PC-3 (cell line): ENCODE measurements around the gene MACROD1. TPM values are rescaled to one million over a fixed set of nuclear protein-coding genes. Genes with fewer than 3 reads are reported as not detected.

Source experiments
- ATAC-seq: fragments of 200-7000 bp; cut with Tn5 transposase; 2 replicates; pipeline ENCODE4 v1.9.1; 2020; ENCODE audit warnings: mild to moderate bottlenecking, moderate library complexity
- BruUV-seq: library from RNA; stranded (reverse); fragments of 400-500 nt; replicated peaks from 2 replicates; lab custom pipeline; 2021; lab: Mats Ljungman, UMichigan
- CTCF ChIA-PET: fragments of 300-600 bp; sonication (Branson Sonifier 250); formaldehyde crosslinking; loops from one replicate; lab custom pipeline; 2022; ENCODE audit warnings: antibody characterized with exemption; lab: Charles Lee
- POLR2A ChIA-PET: fragments of 300-600 bp; sonication (Branson Sonifier 250); formaldehyde crosslinking; loops from one replicate; lab custom pipeline; 2022; ENCODE audit warnings: antibody characterized with exemption; ENCODE audit not compliant: unreplicated experiment; lab: Charles Lee
- DNase-seq: peaks from one replicate; pipeline ENCODE4 v3.0.0-alpha.2; 2015
- H2AFZ ChIP-seq: fragments of 300-600 bp; sonication (generic); 2 replicates; pipeline ENCODE4 v1.6.0; 2016; ENCODE audit warnings: antibody characterized with exemption, low read length
- H3F3A ChIP-seq: fragments of 300-600 bp; sonication (generic); one replicate; pipeline ENCODE4 v1.6.0; 2017; ENCODE audit warnings: antibody characterized with exemption, low read length, control low read depth, mild to moderate bottlenecking; ENCODE audit not compliant: unreplicated experiment
- H3K27ac ChIP-seq: fragments of 300-600 bp; sonication (generic); 2 replicates; pipeline ENCODE4 v1.5.1; 2016; ENCODE audit warnings: mild to moderate bottlenecking, low read length
- H3K27me3 ChIP-seq: fragments of 300-600 bp; sonication (generic); 2 replicates; pipeline ENCODE4 v1.6.1; 2016; ENCODE audit warnings: low read length, mixed read lengths
- H3K36me3 ChIP-seq: fragments of 300-600 bp; sonication (generic); 2 replicates; pipeline ENCODE4 v1.6.1; 2016; ENCODE audit warnings: low read depth, mixed run types, low read length, mixed read lengths
- H3K4me1 ChIP-seq: fragments of 300-600 bp; sonication (generic); 2 replicates; pipeline ENCODE4 v1.5.1; 2016; ENCODE audit warnings: low read length; ENCODE audit not compliant: insufficient read depth
- H3K4me2 ChIP-seq: fragments of 300-600 bp; sonication (generic); 2 replicates; pipeline ENCODE4 v1.6.0; 2016; ENCODE audit warnings: low read length
- H3K4me3 ChIP-seq: fragments of 300-600 bp; sonication (generic); 2 replicates; pipeline ENCODE4 v1.5.1; 2016; ENCODE audit warnings: mild to moderate bottlenecking, low read length, mixed read lengths
- H3K79me2 ChIP-seq: fragments of 300-600 bp; sonication (generic); 2 replicates; pipeline ENCODE4 v1.6.1; 2017; ENCODE audit warnings: low read length, mixed read lengths
- H3K9ac ChIP-seq: fragments of 300-600 bp; sonication (generic); 2 replicates; pipeline ENCODE4 v1.6.0; 2016; ENCODE audit warnings: mild to moderate bottlenecking, low read length
- H3K9me2 ChIP-seq: fragments of 300-600 bp; sonication (generic); replicated peaks from 2 replicates; pipeline ENCODE4 v1.6.1; 2016; ENCODE audit warnings: mixed run types, low read length, mixed read lengths
- H3K9me3 ChIP-seq: fragments of 300-600 bp; sonication (generic); 2 replicates; pipeline ENCODE4 v1.6.1; 2016; ENCODE audit warnings: low read length, mixed read lengths
- H4K20me1 ChIP-seq: fragments of 300-600 bp; sonication (generic); 2 replicates; pipeline ENCODE4 v1.6.1; 2016; ENCODE audit warnings: low read length, mixed read lengths
- EZH2 ChIP-seq: fragments of 300-600 bp; sonication (generic); IDR thresholded peaks from one replicate; pipeline ENCODE4 v1.6.1; 2017; ENCODE audit warnings: antibody characterized with exemption, mild to moderate bottlenecking, low read length; ENCODE audit not compliant: unreplicated experiment
- EZH2phosphoT487 ChIP-seq: fragments of 300-600 bp; sonication (generic); IDR thresholded peaks from 2 replicates; pipeline ENCODE4 v1.6.1; 2018; ENCODE audit warnings: mild to moderate bottlenecking, antibody characterized with exemption, low read length, borderline replicate concordance
- intact Hi-C: fragments of 100-400 bp; cut with micrococcal nuclease; formaldehyde crosslinking; loops from 2 replicates; pipeline ENCODE4 v1.9.0; 2023
- total RNA-seq: library from RNA; depleted of rRNA; stranded (reverse); fragments of >200 nt; gene quantifications from 2 replicates; pipeline ENCODE4 v1.2.3, GENCODE V29; 2014
- TF ChIP-seq, protein P1 (sequence below): fragments of 300-600 bp; sonication (generic); conservative IDR thresholded peaks from 2 replicates; pipeline ENCODE4 v1.5.1; 2017; ENCODE audit warnings: antibody characterized with exemption, low read depth, mild to moderate bottlenecking, low read length

The MACROD1 gene
- total RNA-seq, 1 experiment from 2014 or later, result 71.4 TPM

DNA sequence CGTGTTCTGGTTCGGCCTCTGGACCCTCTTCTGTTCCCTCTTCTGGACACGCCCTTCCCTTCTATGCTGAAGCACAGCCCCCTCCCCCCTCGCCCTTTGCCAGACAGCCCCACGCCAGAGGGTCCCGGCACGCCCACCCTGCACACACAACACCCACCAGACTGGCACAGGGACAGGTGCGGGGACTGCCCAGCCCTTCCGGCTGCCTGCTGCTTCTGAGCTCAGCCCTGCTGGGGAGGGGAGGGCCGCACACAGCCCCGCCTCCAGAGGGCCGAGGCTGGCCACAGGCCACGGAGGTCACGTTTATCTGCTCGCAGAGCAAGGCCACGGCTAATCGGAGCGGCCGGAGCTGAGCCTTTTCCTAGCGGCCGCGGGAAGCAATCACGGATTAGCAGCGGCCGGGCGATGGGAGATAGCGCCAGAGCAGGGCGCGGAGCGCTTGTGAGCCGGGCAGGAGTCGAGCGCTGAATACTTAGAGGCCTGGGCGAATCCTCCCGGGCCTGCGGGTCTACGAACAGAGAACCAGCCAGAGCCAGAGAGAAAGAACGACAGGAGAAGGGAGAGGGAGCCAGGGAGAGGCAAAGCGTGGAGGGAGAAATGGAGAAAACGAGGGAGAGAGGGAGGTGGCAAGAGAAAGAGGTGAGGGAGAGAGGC is 158.2 kb downstream of the MACROD1 start:
- Histone ChIP-seq H3K4me3 (peak overlapping the region; percentile 54), H3K4me2 (peak overlapping the region; percentile 78), H3K27me3 (no peaks in the 10 kb centered on the region), H3K9me3 (no peaks in the 10 kb centered on the region), H4K20me1 (no peaks in the 10 kb centered on the region), H3K4me1 (peaks cover 7% of the 10 kb centered on the region; the same call in 1 of the 2 replicates), H3K9me2 (no peaks in the 10 kb centered on the region), H3K9ac (no peak overlapping the region), H2AFZ (0 out of 2 replicates have a peak overlapping the region, but pooled peaks have one; percentile 4), H3K79me2 (no peaks in the 10 kb centered on the region), H3K27ac (no peak overlapping the region), H3F3A (no peaks in the 10 kb centered on the region), H3K36me3 (no peaks in the 10 kb centered on the region)
- ChIA-PET CTCF (no interaction called here), POLR2A (no interaction called here)
- ATAC-seq (peak; percentile 64), DNase-seq (no peak)
- TF ChIP-seq EZH2 (no peak), EZH2phosphoT487 (no peak)
- TF ChIP-seq, protein P1, sequence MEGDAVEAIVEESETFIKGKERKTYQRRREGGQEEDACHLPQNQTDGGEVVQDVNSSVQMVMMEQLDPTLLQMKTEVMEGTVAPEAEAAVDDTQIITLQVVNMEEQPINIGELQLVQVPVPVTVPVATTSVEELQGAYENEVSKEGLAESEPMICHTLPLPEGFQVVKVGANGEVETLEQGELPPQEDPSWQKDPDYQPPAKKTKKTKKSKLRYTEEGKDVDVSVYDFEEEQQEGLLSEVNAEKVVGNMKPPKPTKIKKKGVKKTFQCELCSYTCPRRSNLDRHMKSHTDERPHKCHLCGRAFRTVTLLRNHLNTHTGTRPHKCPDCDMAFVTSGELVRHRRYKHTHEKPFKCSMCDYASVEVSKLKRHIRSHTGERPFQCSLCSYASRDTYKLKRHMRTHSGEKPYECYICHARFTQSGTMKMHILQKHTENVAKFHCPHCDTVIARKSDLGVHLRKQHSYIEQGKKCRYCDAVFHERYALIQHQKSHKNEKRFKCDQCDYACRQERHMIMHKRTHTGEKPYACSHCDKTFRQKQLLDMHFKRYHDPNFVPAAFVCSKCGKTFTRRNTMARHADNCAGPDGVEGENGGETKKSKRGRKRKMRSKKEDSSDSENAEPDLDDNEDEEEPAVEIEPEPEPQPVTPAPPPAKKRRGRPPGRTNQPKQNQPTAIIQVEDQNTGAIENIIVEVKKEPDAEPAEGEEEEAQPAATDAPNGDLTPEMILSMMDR, result no peak; the same call in 1 of the 2 replicates
- BruUV-seq, result no TSS peak
- intact Hi-C loops, result no loop called here

DNA sequence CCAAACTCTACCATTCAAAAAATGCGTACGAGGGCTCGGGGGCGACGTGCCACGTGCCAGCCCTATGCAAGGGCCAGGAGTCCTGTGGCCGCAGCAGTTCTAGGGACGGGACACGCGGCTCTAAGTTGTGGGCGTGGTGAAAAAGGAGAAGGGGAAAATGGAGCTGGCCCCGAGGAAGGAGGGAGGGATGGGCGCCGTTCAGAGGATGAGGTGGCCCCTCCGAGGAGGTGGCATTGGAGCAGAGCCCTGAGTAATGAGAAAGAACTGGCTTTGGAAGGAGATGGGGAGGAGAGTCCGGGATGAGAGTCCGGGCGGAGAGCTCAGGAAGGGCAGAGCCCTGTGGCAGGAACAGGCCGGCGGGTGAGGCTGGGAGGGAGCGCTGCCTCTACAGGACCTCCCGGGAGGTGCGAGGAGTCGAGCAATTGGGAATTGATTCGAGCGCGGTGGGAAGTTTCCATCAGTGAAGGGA is 158.7 kb downstream of the MACROD1 start:
- peak overlapping the region; percentile 78 for H3K4me2 ChIP-seq
- DNase-seq (peak; percentile 56), ATAC-seq (peak; percentile 61)
- H3K4me1 ChIP-seq, result peaks cover 7% of the 10 kb centered on the region; the same call in 1 of the 2 replicates
- no peaks in the 10 kb centered on the region for H3K36me3 ChIP-seq
- H3K79me2 ChIP-seq, result no peaks in the 10 kb centered on the region
- no peak overlapping the region for H3K9ac ChIP-seq
- ChIA-PET POLR2A (no interaction called here), CTCF (no interaction called here)
- H3K27ac ChIP-seq, result no peak overlapping the region
- H3K9me3 ChIP-seq, result no peaks in the 10 kb centered on the region
- H3F3A ChIP-seq, result no peaks in the 10 kb centered on the region
- intact Hi-C loops, result no loop called here
- no peaks in the 10 kb centered on the region for H4K20me1 ChIP-seq
- peak overlapping the region; percentile 4; the same call in 1 of the 2 replicates for H2AFZ ChIP-seq
- no TSS peak for BruUV-seq
- H3K4me3 ChIP-seq, result peak overlapping the region; percentile 54
- no peaks in the 10 kb centered on the region for H3K9me2 ChIP-seq
- TF ChIP-seq, protein P1, result peak; percentile 11; the same call in 1 of the 2 replicates
- TF ChIP-seq EZH2phosphoT487 (no peak), EZH2 (no peak)
- H3K27me3 ChIP-seq, result no peaks in the 10 kb centered on the region

DNA sequence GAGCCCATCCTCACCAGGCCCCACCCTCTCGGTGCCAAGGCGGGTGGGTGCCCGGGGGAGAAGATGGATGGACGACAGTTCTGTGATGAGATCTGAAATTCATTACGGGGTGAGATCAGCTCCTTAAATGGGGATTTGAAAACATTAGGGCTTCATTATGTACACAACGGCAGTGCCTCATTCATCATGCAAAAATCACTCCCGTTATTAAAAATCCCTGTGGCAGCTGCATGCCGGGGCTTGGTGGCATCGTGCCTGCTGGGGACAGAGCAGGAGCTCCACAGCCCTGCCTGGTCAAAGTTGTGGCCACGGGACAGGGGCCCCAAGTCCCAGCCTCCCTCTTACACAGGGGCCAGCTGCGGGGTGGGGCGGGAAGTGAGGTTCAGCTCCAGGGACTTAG is 159.5 kb downstream of the MACROD1 start:
- H3K36me3 ChIP-seq, result no peaks in the 10 kb centered on the region
- no peaks in the 10 kb centered on the region for H3F3A ChIP-seq
- CTCF ChIA-PET, result no interaction called here
- H3K79me2 ChIP-seq, result no peaks in the 10 kb centered on the region
- H3K27me3 ChIP-seq, result no peaks in the 10 kb centered on the region
- H3K9me2 ChIP-seq, result no peaks in the 10 kb centered on the region
- BruUV-seq, result no TSS peak
- no peaks in the 10 kb centered on the region for H4K20me1 ChIP-seq
- H2AFZ ChIP-seq, result no peak overlapping the region
- DNase-seq, result no peak
- intact Hi-C loops, result no loop called here
- 0 out of 2 replicates have a peak overlapping the region, but pooled peaks have one; percentile 78 for H3K4me2 ChIP-seq
- POLR2A ChIA-PET, result no interaction called here
- H3K9ac ChIP-seq, result no peak overlapping the region
- no peaks in the 10 kb centered on the region for H3K9me3 ChIP-seq
- TF ChIP-seq, protein P1, result no peak
- no peak for TF ChIP-seq EZH2
- no peak for TF ChIP-seq EZH2phosphoT487
- ATAC-seq, result no peak
- H3K27ac ChIP-seq, result no peak overlapping the region
- H3K4me3 ChIP-seq, result no peak overlapping the region
- H3K4me1 ChIP-seq, result peaks cover 7% of the 10 kb centered on the region; the same call in 1 of the 2 replicates
